AG09319 (cell line): Measurements from ENCODE around the gene PCGF5.

Source experiments
- DNase-seq: peaks from one replicate; pipeline ENCODE4 v3.0.0-alpha.2; 2010; ENCODE audit warnings: low read depth; ENCODE audit errors: extremely low read depth
- TF ChIP-seq, protein P1 (sequence below): IDR thresholded peaks from 2 replicates; pipeline ENCODE4 v1.5.1; 2011; ENCODE audit warnings: low read depth, mild to moderate bottlenecking, inconsistent platforms, low read length, moderate library complexity

PCGF5 gene

DNA sequence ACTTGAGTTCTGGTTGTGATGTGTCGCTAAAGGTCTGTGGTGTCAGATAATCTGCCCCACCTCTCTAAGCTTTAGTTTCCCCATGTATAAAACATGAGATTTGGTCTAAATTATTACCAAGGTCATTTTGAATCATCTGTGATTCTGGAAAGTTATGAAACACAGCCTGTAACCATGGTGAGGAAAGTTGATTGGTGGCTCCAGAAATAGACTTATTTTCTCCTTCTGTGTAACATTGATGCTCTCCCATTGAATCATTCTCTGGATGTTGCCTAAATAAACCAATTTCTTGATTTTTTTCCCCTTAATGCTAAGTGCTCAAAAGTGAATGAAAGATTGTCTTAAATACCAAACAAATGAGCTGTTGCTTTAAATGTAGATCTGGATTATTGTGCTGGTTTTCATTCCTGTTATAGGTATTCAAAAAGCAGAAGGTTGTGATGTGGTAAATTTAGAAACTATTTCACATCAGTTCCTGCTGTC, 30.0 kb upstream of the PCGF5 start:
- TF ChIP-seq, protein P1, sequence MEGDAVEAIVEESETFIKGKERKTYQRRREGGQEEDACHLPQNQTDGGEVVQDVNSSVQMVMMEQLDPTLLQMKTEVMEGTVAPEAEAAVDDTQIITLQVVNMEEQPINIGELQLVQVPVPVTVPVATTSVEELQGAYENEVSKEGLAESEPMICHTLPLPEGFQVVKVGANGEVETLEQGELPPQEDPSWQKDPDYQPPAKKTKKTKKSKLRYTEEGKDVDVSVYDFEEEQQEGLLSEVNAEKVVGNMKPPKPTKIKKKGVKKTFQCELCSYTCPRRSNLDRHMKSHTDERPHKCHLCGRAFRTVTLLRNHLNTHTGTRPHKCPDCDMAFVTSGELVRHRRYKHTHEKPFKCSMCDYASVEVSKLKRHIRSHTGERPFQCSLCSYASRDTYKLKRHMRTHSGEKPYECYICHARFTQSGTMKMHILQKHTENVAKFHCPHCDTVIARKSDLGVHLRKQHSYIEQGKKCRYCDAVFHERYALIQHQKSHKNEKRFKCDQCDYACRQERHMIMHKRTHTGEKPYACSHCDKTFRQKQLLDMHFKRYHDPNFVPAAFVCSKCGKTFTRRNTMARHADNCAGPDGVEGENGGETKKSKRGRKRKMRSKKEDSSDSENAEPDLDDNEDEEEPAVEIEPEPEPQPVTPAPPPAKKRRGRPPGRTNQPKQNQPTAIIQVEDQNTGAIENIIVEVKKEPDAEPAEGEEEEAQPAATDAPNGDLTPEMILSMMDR = no peak
- peak; percentile 28 for DNase-seq

DNA sequence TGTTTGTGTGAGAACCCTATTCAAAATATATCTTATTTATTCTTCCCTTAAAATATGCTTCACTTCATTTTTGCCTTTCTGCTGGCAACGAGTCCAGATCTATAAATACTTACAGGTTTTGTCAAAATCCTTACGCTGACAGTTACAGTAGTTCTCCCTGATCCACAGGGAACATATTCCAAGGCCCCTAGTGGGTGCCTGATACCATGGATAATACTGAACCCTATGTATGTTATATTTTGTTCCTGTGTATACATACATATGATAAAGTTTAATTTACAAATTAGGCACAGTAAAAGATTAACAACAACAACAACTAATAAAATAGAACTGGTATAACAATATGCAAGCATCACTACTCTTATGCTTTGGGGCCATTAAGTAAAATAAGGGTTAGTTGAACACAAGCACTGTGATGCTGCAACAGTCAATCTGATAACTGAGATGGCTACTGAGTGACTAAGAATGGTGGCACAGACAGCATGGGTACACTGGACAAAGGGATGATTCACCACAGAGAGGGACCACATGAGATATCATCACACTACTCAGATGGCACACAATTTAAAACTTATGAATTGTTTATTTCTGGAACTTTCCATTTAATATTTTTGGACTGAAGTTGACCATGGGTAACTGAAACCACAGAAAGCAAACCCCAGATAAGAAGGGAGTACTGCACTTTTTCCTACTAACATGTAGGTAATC, 29.4 kb upstream of the PCGF5 start:
- no peak for DNase-seq
- TF ChIP-seq, protein P1 = no peak

DNA sequence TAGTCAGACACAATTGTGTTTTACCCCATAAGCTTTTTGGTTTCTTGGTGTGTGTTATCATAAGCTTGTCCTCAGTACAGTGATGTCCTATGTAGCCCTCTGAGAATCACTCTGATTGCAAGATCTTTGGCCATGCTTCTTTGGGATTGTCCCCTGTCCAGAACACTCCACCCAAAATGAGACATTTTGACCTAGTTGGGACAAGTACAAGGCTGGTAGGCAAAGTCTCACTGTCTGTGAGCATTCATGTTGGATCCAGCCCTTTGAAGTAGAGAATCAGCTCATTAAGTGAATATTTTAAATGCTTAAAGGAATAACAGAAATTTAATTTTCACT, 28.9 kb upstream of the PCGF5 start:
- DNase-seq = no peak
- TF ChIP-seq, protein P1 = no peak

DNA sequence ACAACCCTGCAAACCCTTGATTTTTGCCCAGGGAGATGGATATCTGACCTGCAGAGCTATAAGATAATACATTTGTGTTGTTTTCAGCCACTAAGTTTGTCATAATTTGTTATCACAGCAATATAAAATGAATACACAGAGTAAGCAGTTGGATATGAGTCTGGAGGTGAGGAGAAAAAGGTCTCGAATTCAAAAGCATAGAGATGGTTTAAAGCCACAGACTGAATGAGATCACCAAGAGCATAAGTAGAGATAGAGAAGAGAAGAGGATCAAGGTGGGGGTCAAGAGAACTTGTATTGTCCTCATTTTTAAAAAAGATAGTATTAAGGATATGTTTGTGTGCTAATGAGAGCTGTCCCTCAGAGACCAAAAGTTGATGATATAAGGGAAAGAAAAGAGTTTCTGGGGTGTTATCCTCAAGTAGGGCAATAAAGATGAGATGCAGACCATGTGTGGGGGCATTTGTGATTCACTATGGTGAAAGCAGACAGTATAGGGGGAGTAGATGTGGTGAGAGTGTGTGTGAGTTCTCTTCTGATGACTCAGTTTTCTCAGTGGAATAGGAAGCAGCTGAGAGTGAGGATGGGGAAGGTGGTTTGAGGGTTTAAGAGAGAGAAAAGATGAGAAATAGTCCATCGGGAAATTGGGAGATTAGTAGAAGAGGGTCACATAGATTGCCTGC, 25.8 kb upstream of the PCGF5 start:
- TF ChIP-seq, protein P1 = no peak
- DNase-seq = no peak

DNA sequence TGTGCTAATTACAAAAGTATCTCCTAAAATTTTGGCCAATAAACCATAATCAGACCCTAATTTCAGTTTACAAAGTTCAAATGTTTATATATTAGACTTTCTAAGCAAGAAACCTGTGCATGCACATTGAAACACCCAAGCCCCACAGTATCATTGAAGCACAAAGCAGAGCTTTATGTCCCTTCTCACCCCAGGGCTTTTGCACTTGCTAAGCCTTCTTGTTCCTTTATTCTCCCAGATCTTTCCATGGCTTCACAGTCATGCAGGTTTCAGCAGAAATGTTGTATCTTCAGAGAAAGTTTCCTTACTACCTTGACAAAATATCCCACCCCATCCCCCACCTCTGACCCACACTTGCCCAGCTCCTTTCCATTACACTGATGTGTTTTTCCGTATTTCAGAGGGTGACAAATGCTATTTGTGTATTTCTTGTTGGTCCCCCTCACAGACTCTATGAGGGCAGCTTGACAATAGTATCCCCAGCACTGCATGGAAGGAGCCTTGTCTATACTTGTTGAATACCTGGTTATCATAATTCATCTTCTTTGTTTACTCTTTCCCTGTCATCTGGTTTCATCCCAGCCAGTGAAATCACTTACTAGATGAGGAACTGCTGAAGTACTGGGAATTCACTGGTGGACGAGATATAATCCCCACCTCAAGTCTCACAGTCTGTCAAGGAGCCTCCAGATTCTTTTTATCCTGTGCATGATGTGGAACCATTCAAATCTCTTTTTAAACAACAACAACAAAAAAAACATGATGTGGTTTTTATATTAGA, 24.0 kb upstream of the PCGF5 start:
- DNase-seq = no peak
- TF ChIP-seq, protein P1 = no peak

DNA sequence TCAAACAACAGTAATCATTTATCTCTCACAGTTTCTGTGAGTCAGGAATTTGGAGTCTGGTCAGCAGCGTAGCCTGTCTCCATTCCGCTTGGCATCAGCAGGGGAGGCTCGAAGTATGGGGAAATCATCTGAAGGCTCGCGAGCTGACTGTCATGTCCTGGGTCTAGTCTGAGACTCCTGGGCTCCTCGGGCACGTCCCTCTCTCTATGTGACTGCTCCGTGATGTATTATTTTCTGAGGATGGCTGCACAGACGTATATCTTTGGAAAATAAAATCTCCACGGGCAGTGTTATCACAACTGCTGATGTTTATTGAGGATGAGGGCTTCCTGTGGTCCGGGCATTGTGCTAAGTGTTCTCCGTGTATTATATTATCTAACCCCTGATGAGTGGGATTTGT, 23.3 kb upstream of the PCGF5 start:
- TF ChIP-seq, protein P1 = no peak
- DNase-seq = no peak

DNA sequence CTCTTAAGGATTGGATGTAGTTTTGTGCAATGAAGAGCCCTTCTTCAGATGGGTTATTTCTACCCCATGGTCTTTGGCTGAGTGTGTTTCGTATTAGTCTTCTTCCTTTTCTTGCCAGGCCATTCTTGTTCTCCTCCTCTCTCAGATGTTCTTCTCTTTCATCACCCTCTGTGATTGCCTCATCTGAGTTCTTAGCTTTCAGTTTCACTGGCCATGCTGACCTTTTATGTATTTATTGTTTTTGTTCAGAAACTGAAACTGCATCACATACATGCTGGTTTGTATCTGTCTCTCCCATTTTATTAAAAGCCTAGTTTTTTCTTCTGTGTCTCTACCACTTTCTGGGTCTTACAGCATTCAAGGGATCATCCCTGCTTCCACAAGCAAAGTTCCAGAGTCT, 21.7 kb upstream of the PCGF5 start:
- DNase-seq = peak; percentile 72
- TF ChIP-seq, protein P1 = no peak
